Muscle of back (tissue), 11 donors: ENCODE results near the gene CLTCL1. TPM values are rescaled to one million over a fixed set of nuclear protein-coding genes. Genes with fewer than 3 reads are reported as not detected.
"Not testable (repeated sequence)": the region's sequence is repeated elsewhere in the genome, so short reads cannot be mapped to it uniquely, and the experiment has no call there.

Source experiments
- DNase-seq, 3 donors: peaks; one replicate each; pipeline versions ENCODE4 v3.0.0 to v3.0.0-alpha.2; 2013
- polyA plus RNA-seq, 10 donors: library from polyadenylated mRNA; unstranded; fragments of 120-200 nt; gene quantifications; one replicate each; pipeline ENCODE4 v1.2.1, GENCODE V29; 2013; ENCODE audit not compliant: insufficient read length in 10 of 10

The CLTCL1 gene
- polyA plus RNA-seq, 10 donors: 11.6 to 27.6 (median 18.6) TPM

- no peak for DNase-seq
Observed at GRCh38 chr22:19175602-19176174, 115.8 kb downstream of the CLTCL1 start.

- DNase-seq: no peak
Observed at GRCh38 chr22:19175026-19175601, 116.4 kb downstream of the CLTCL1 start.

- DNase-seq: no peak
Observed at GRCh38 chr22:19174106-19175025, 117.2 kb downstream of the CLTCL1 start.

GRCh38 chr22:19173047-19174035 is 118.2 kb downstream of the CLTCL1 start:
- no peak for DNase-seq

GRCh38 chr22:19172213-19173046 is 119.1 kb downstream of the CLTCL1 start:
- DNase-seq: no peak

GRCh38 chr22:19169947-19170318 is 121.6 kb downstream of the CLTCL1 start:
- no peak for DNase-seq

- no peak for DNase-seq
Observed at GRCh38 chr22:19169002-19169946, 122.2 kb downstream of the CLTCL1 start.

- DNase-seq: no peak
Observed at GRCh38 chr22:19168088-19168890, 123.2 kb downstream of the CLTCL1 start.

- DNase-seq: no peak
Observed at GRCh38 chr22:19167106-19167869, 124.2 kb downstream of the CLTCL1 start.

GRCh38 chr22:19166421-19166820 is 125.1 kb downstream of the CLTCL1 start:
- DNase-seq: no peak

- DNase-seq: no peak
Observed at GRCh38 chr22:19164425-19164824, 127.1 kb downstream of the CLTCL1 start.

GRCh38 chr22:19158649-19159048 is 132.9 kb downstream of the CLTCL1 start:
- not testable (repeated sequence) for DNase-seq

GRCh38 chr22:19156109-19156508 is 135.4 kb downstream of the CLTCL1 start:
- DNase-seq: not testable (repeated sequence)

GRCh38 chr22:19152942-19153883 is 138.3 kb downstream of the CLTCL1 start:
- no peak for DNase-seq

- DNase-seq: no peak
Observed at GRCh38 chr22:19151329-19152191, 140.0 kb downstream of the CLTCL1 start.
